ENCODE results near the gene SCN4B.

The SCN4B gene

DNA sequence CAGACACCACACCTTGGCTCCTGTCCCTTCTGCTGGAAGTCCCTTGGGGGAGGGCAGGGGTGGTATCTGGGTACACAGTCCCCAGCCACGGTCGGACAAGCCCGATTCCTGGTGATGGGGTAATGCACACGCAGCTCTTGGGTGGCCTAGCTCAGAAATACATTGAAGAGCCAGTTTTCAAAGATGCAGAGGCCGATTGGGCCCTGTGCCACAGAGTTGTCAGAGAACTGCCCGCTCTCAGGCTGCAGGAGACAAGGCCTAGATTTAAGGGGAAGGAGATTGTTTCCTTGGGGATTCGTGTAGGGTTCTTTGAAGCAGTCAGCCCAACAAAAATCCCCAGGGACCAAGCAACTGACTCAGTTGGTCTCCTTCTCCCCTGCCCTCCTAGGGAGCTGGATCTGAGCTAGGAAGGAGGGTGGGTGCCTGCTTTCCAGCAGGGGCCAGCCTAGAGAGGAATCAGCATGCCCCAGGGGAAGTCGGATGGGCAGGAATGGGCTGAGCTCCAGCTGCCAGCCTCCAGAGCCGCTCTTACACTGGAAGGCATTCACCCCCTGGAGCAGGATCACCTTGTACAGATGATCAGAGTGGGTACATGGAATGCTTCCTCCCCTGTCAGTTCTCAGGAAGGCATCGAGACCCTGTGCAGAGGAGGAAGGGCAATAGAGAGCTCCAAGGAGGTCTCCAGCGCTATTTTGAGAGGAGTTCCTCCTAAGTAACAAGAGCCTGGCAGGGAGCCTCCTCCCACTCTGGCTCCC lies 3.3 kb upstream of the SCN4B start:
- DNase-seq, result no peak
- in situ Hi-C loops (cut with HindIII; ENCODE audit: low pct_ligation_motif_present, low pct_unique_long_range_greater_than_20kb, low sequenced_read_pairs), result no loop called here

DNA sequence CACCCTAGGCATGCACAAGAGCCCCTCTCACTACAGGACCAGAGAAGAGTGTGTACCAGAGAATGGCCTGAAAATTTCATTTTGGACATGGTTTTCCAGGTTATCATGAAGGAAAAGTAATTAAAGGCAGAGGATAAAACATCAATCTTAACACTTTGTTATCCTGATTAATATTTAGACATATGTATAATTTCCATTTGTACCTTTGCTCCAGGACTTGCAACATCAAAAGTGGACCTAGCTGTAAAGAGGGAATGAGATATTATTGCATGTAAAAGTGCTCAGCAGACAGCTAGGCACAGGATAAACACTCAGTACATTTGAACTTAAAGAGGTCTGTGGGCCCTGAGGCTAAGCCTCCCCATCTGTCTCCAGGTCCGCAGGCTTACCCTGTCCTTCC lies 2.0 kb upstream of the SCN4B start:
- DNase-seq, result no peak
- in situ Hi-C loops (cut with HindIII; ENCODE audit: low pct_ligation_motif_present, low pct_unique_long_range_greater_than_20kb, low sequenced_read_pairs), result no loop called here

DNA sequence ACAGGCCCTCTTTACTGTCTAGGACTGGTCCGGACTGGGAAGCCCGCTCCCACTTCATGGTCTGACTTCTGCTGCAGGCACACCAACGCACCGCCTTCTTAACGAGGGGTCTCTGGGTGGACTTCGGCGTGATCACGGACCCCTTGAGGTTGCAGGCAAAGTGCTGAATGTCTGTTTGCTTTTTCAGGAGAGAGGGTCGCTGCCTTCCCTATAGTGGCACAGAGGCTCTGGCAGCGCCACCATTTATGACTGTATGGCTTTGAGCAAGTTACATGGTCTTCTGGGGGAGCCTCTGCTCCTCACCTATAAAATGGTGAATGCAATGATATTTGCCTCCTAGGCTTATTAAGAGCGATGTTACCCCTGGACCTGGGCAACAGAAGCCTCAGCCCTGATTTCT lies 1.4 kb upstream of the SCN4B start:
- in situ Hi-C loops (cut with HindIII; ENCODE audit: low pct_ligation_motif_present, low pct_unique_long_range_greater_than_20kb, low sequenced_read_pairs), result no loop called here
- DNase-seq, result no peak

DNA sequence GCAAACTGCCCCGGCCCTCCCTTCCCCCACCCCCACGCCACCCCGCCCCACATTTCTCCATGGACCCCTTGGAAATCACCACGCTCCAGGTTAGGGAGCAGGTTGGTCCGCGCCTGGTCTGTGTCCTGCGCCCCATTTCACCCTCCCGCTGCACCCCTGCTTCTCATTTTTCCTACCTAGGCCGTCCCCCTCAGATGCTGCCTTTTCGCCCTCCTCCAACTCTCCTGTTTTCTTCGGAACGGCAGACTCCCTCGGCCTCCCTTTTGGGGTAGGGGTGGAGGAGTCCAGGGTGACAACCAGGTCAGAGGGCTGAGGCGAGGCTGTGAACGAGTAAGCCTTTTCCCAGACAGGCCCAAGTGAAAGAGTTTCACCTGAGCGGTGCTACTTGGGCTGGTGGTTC lies 893 bp upstream of the SCN4B start:
- in situ Hi-C loops (cut with HindIII; ENCODE audit: low pct_ligation_motif_present, low pct_unique_long_range_greater_than_20kb, low sequenced_read_pairs), result no loop called here
- no peak for DNase-seq

DNA sequence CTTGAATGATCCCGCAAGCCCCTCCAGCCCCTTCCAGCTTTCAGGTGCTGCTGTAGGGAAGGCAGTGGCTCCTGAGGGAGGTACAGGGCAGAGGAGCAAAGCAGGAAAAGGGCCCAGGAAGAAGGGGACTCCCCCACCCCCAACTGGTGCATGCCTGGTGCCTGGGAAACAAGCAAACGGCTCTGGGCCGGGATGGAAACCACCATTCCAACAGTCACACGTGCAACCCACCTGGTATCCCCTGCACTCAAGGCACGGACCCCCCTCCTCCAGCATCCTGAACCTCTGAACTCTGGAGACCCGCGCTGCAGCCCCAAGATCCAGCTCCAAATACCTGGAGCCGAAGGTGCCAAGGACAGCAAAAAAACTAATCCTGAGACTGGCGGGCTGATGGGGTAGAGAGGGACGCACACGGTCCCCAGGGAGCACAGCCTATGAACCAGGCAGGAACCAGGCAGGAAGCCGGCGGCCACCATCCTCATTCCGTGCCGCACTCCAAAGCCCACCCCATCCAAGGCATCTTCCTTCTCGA lies 537 bp downstream of the SCN4B start:
- no peak for DNase-seq

DNA sequence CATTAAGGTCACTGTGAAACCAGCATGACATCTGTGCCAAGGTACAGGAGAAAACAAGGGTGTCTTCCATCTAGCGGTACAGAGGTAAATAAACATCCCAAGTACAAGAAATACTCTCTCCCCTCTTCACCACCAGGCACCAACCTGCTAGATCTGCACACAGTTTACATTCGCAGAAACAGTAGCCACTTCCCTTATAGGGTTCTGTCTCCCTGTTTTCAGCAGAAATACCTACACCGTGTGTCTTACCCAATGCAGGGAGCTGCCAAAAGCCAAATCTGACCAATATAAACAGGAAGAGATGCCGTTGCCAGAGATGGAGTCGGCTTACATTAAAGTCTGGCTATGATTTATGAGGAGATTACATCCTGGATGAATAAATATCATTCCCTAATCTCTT lies 1.2 kb downstream of the SCN4B start:
- no peak for DNase-seq
- in situ Hi-C loops (cut with HindIII; ENCODE audit: low pct_ligation_motif_present, low pct_unique_long_range_greater_than_20kb, low sequenced_read_pairs), result no loop called here

More for the DNA sequence above, 537 bp downstream of the SCN4B start:
- in situ Hi-C loops (cut with HindIII; ENCODE audit: low pct_ligation_motif_present, low pct_unique_long_range_greater_than_20kb, low sequenced_read_pairs), result no loop called here

DNA sequence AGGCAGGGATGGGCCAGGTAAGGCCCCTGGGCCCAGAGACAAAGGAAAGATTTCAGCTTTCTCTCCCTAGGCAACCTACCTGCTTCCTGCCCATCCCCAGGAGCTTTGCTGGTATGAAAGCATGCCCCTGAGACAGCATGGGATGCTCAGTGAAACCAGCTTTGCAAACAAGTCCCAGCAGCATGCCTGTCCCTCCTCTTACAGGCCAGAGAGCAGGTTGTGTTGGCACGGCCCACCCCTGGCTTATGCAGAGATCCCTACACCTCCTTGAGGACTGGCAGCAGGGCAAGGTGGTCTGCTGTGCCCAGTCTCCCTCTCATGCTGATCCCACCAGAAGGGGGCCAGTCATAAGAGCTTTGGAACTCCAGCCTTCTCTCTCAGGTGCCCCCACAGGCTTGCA lies 3.1 kb downstream of the SCN4B start:
- DNase-seq, result no peak
- in situ Hi-C loops (cut with HindIII; ENCODE audit: low pct_ligation_motif_present, low pct_unique_long_range_greater_than_20kb, low sequenced_read_pairs), result no loop called here

DNA sequence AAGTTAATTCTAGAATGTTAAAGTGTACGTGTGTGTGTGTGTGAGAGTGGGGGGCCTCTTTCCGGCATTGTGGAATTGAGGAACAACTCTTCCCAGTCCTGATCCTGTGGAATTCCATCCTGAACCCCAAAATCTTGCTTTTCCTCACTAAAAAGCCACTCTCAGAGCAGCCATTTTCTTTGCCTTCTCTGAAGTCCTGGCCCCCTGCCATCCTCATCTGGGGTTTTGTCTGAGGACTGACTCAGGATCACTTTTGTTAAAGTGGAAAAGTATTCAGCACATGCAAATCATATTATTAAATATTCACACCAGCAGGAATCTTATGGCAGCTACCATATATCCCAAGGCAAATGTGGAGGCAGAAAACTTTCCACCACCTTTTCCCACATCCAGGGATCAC lies 3.8 kb downstream of the SCN4B start:
- no peak for DNase-seq
- in situ Hi-C loops (cut with HindIII; ENCODE audit: low pct_ligation_motif_present, low pct_unique_long_range_greater_than_20kb, low sequenced_read_pairs), result no loop called here

DNA sequence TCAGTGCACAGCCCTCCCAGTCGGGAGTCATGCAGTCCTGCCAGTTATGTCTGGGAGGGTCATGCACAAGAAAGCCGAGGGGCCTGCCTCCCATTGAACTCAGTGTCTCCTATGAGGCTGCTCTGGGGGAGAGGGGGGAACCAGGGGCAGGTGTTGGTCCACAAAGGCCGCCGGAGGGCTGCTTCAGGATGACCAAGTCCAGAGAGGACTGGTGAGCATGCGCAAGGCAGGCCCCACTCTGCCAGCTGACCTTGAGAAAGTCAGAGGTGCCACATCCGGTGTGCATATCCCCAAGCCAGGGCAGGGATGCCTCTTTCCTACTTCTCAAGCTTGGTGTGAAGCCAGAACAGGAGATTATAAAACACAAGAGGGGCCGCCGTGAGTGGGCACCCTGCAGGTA lies 4.4 kb downstream of the SCN4B start:
- DNase-seq, result no peak
- in situ Hi-C loops (cut with HindIII; ENCODE audit: low pct_ligation_motif_present, low pct_unique_long_range_greater_than_20kb, low sequenced_read_pairs), result no loop called here

DNA sequence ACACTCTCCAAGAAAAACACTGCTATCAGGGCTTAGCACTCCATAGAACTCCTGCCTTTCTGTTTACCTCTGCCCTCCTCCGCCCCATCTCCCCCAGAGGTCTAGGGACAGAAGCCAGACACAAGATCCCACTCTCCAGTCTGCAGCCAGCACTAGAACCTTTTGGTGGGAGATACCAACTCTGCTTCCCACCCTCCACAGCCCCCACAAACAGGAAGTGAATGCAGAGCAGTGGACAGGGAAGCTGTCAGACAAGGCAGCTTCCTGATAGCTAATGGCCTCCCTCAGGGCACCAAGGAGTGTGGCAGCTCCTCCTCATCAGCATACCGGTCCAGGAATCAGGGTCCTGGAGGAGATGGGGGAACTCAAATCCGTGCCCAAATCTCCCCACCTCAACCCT lies 5.1 kb downstream of the SCN4B start:
- DNase-seq, result no peak
- in situ Hi-C loops (cut with HindIII; ENCODE audit: low pct_ligation_motif_present, low pct_unique_long_range_greater_than_20kb, low sequenced_read_pairs), result no loop called here

DNA sequence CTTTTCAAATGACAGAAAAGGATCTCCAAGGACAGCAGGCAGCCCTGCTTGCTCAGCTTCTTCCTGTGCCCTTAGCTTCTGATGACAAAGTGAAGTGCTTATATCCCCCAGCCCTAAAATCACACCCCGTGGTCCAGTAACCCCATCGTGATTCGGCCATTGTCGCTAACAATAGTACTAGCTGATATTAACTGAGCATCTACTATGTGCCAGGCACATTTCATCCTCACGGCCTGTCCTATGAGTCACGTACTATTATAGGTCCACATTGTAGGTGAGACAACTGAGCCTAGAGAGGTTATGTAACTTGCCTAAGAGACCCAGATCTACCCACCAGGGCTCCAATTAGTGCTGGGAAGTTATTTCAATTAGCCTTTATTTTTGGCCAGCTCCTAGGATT lies 6.1 kb downstream of the SCN4B start:
- in situ Hi-C loops (cut with HindIII; ENCODE audit: low pct_ligation_motif_present, low pct_unique_long_range_greater_than_20kb, low sequenced_read_pairs), result no loop called here
- DNase-seq, result no peak

DNA sequence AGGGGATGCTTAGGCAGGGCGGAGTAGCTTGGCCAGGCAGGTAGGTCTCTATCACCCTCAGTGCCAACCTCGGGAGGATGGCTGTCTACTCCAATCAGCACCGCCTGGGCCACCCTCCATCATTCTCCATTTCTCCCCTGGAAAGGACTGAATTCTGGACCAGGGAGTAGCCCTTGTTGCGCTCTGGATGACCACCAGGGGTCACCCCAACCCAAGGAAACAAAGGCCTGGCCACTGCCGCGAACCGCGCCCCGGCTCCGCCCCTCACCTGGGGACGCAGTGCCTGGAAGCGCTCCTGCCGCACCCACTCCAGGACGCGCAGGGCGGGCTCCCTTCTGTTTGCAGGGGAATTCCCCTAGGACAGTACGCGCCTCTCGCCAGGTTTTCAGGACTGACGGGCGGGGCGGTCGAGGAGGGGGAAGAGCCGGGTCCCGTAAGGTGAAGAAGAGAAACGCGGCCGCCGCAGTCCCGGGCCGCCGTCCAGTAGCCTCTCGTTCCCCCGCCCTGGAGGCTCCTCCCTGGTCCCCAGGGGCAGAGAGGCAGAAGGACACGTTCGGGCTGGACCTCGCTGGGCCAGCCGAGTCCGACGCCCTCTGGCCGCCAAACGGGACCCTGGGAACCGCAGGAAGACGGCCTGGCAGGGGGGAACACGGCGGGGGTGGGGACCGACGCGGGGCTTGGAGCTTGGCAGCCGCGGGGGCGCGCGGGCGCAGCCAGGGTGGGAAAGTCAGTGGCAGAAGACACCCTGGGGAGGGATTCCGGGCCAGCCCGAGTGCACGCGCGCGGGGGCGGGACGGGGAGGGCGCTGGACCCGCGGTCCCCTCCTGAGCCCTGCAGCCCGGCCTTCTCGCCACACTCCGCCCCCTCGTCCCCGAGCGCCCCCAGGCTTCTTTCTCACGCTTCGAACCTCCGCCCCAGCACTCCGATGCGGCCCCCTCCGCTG lies 7.1 kb downstream of the SCN4B start:
- DNase-seq, result peak; percentile 69
- in situ Hi-C loops (cut with HindIII; ENCODE audit: low pct_ligation_motif_present, low pct_unique_long_range_greater_than_20kb, low sequenced_read_pairs), result no loop called here

DNA sequence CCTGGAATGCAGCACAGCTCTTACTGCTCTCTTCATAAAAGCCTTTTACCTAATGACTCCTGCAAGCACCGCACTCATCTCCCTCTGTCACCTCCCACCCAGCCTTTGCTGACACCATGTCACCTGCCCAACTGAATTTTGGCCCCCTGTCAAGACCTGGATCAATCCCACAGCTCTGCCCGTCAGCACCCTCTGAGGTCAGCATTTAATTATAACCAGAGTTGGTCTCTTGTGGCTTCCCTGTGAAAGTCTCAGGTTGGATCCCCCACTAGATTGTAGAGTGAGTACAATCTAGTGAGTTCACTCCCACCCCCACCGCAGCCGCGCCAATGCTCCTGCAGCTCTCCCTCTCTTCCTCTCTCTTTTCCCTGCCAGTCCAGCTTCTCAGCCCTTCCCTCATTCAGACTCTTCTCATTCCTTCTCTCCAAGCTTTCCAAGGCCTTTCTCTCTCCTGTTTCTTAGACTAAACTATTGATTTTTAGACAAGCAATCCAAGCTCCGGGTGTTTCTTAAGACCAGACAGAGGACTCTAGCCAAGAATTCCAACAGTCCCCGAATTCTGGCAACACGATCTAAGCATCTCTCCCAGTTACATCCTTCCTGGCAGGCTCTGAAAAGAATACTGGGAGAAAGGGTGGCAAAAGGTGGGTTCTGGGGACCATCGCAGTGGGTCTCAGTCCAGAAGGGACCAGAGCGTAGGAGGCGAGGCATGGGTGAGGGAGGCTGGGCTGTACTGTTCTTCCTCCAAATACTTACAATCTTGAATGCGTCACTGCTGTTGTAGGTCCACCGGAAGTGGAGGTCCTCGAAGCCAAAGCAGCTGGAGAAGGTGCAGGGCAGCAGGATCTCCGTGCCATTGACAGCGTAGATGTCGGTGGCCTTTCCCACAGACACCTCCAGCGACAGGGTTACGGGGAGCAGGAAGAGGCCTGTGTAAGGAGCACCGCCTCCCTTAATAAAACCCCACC lies 8.0 kb downstream of the SCN4B start:
- no peak for DNase-seq
- in situ Hi-C loops (cut with HindIII; ENCODE audit: low pct_ligation_motif_present, low pct_unique_long_range_greater_than_20kb, low sequenced_read_pairs), result no loop called here

DNA sequence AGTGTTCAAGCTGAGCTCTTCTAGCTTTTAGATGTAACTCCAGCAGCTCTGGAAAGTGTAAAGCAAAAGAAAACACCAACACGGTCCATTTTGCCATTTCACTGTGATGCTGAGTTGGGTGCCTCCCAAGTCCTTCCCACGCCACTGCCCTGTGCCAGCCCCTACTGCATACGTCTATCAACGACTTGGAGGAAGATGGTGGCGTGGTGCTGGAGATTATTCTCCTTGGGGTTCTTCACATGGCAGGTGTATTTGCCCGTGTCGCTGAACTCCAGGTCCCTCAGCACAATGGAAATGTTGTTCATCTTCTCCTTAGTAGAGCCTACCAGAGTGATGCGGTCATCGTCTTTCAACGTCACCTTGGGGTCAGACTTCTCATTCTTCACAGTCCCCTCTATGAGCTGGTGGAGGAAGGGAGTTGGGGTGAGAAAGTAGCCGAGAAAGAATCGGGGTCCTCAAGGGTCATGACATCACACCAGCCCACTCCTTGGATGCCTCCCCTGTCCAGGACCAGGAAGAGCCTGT lies 8.9 kb downstream of the SCN4B start:
- no peak for DNase-seq
- in situ Hi-C loops (cut with HindIII; ENCODE audit: low pct_ligation_motif_present, low pct_unique_long_range_greater_than_20kb, low sequenced_read_pairs), result no loop called here

DNA sequence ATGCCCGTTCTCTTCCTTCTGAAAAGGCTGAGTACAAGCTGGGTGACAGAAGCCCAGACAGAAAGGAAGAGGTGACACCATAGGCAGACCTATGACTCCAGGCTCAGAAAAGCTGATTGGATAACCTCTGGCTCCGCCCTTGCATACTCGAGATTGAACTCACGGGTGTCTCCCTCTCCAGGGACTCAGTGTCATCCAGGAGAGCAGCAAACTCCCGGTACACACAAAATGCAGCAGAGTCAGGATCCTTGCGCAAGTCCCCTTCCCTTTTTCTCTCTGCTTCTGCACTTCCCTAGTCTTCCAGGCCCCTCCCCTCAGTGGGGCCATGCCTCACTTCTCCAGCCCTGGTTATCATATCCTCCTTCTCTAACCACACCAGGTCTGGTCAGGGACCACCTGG lies 9.8 kb downstream of the SCN4B start:
- no peak for DNase-seq
- in situ Hi-C loops (cut with HindIII; ENCODE audit: low pct_ligation_motif_present, low pct_unique_long_range_greater_than_20kb, low sequenced_read_pairs), result no loop called here

DNA sequence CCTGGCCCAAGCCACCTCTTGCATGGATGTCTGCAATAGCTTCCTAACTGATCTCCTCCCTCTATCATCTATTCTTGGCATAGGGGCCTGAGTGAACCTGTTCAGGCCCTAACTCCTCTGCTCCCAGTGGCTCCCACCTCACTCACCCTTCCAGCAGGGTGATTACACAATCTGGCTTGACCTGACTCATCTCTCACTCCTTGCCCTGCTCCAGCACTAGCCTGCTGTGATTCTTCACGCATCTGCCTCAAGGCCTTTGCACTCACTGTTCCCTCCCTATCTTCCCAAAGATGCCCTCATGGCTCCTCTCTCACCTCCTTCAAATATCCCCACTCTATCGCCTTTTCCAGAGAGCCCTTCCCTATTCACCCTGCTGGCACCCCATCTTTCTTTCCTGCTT lies 10.5 kb downstream of the SCN4B start:
- in situ Hi-C loops (cut with HindIII; ENCODE audit: low pct_ligation_motif_present, low pct_unique_long_range_greater_than_20kb, low sequenced_read_pairs), result no loop called here
- peak; percentile 9 for DNase-seq

DNA sequence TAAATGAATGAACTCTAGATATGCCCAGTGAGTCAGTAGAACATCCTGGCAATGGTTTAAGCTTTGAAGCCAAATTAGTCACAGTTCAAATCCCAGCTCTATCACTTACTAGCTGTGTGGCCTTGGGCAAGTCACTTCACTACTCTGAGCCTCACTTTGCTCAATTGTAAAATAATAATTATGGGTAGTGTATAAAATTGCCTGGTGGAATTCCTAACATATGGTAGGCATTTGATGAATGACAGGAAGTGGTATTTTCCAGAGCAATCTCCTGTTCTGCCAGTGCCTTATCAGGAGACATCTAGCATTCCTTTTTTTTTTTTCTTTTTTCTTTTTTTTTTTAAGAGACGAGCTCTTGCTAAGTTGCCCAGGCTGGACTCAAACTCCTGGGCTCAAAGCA lies 13.0 kb downstream of the SCN4B start:
- in situ Hi-C loops (cut with HindIII; ENCODE audit: low pct_ligation_motif_present, low pct_unique_long_range_greater_than_20kb, low sequenced_read_pairs), result no loop called here
- DNase-seq, result no peak

DNA sequence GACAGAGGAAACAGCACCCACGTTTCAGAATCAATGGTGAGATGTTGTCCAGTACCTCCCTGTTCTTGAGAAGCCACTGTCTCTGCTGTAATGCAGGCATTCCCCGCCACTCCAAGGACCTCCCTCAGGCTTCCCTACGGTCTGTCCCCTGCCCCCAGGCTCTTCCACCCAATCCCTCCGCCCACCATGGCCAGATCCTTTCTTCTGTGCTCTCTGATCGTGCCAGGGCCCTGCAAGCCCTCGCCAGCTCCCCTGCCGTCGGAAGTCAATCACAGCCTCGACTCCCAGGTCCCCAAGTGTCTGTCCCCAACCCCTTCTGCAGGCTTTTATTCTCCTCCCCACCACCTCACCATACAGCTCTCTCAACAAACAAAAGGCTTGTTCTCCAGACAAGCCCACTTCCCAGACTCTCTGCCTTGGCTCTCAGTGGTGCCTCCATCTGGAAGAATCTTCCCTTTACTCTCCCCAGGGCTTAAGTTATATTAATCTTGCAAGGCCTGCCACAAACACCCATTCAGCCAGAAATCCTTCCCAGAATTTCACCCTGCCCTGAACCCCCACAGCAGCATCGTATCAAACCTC lies 13.7 kb downstream of the SCN4B start:
- in situ Hi-C loops (cut with HindIII; ENCODE audit: low pct_ligation_motif_present, low pct_unique_long_range_greater_than_20kb, low sequenced_read_pairs), result no loop called here
- no peak for DNase-seq

Measured in ACHN (cell line).